ENCODE data around the gene BACH2. TPM values are rescaled to one million over a fixed set of nuclear protein-coding genes. Genes with fewer than 3 reads are reported as not detected.

Gene BACH2
- total and polyA plus RNA-seq, 2 of the 8 experiments (the other 6 are each of a cell fraction or from before 2014, with no cell fraction given): 1.9 to 5.9 TPM

DNA sequence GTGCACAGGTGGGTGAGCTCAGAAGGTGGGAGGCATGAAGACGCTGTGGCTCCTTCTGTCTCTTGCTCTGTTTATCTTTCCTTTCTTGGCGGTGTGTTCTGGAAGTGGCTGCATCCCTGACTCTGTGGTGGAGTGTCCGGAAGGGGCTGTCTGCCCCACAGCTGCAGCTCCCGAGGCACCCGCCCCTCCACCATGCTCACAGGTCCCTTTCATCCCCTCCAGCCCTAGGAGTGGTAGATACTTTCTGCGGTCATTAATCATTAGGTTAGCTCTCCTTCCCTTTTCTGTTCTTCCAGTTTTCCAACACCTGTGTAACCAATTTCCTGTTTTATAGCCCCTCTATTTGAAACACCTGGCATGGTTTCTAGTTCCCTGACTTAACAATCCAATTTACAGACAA lies 336.8 kb downstream of the BACH2 start:
- H4K20me1 ChIP-seq (replicated peaks in 1 of 2; ENCODE audit: control insufficient read depth in 1 of 2, insufficient read depth in 2 of 2, low read length in 2 of 2): no peaks in the 10 kb centered on the region
- H3K18ac ChIP-seq (ENCODE audit: extremely low read depth, low read length): no peak overlapping the region
- H3K27me3 ChIP-seq (replicated peaks in 1 of 4; ENCODE audit: control insufficient read depth in 3 of 4, extremely low read depth in 1 of 4, insufficient read depth in 3 of 4, low read length in 3 of 4): no peaks in the 10 kb centered on the region
- TF ChIP-seq KDM5A (IDR thresholded peaks at IDR 0.05; ENCODE audit: low read length): no peak
- TF ChIP-seq SP2 (IDR thresholded peaks at IDR 0.05; ENCODE audit: low read length): no peak
- TF ChIP-seq ZNF274 (IDR thresholded peaks at IDR 0.05; ENCODE audit: borderline replicate concordance, extremely low read depth, low read length): no peak
- TF ChIP-seq CHD1 (IDR thresholded peaks at IDR 0.05; ENCODE audit: low read depth, low read length): no peak
- TF ChIP-seq NANOG (IDR thresholded peaks at IDR 0.05; ENCODE audit: insufficient read depth, low read depth, low read length, poor library complexity, severe bottlenecking): no peak
- TF ChIP-seq SIN3A (conservative IDR thresholded peaks at IDR 0.05 in 1 of 2, IDR thresholded peaks at IDR 0.05 in 1 of 2; ENCODE audit: low read depth in 1 of 2, low read length in 2 of 2): no peak
- TF ChIP-seq, protein P1, sequence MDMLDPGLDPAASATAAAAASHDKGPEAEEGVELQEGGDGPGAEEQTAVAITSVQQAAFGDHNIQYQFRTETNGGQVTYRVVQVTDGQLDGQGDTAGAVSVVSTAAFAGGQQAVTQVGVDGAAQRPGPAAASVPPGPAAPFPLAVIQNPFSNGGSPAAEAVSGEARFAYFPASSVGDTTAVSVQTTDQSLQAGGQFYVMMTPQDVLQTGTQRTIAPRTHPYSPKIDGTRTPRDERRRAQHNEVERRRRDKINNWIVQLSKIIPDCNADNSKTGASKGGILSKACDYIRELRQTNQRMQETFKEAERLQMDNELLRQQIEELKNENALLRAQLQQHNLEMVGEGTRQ (IDR thresholded peaks at IDR 0.05; ENCODE audit: low read length): no peak
- TF ChIP-seq CREB1 (IDR thresholded peaks at IDR 0.05): no peak
- no peak for TF ChIP-seq TCF12 (IDR thresholded peaks at IDR 0.05; ENCODE audit: low read depth, low read length)
- TF ChIP-seq KDM1A (IDR thresholded peaks at IDR 0.05; ENCODE audit: borderline replicate concordance, low read length): no peak
- TF ChIP-seq SP1 (IDR thresholded peaks at IDR 0.05; ENCODE audit: low read depth, low read length): no peak
- no peak for TF ChIP-seq BRCA1 (IDR thresholded peaks at IDR 0.05; ENCODE audit: low read depth, low read length)
- TF ChIP-seq JUN (IDR thresholded peaks at IDR 0.05; ENCODE audit: low read depth, low read length): no peak

More for the DNA sequence above, 336.8 kb downstream of the BACH2 start:
- H2BK120ac ChIP-seq (replicated peaks; ENCODE audit: low read depth, low read length): no peak overlapping the region
- no peaks in the 10 kb centered on the region for H3K4me1 ChIP-seq (replicated peaks in 1 of 4; ENCODE audit: control insufficient read depth in 3 of 4, insufficient read depth in 4 of 4, low read length in 3 of 4)
- H3K79me2 ChIP-seq (ENCODE audit: control insufficient read depth in 1 of 2, insufficient read depth in 2 of 2, low read length in 2 of 2): no peaks in the 10 kb centered on the region
- no peaks in the 10 kb centered on the region for H3K23me2 ChIP-seq (ENCODE audit: low read depth, low read length)
- H3K23ac ChIP-seq (ENCODE audit: insufficient read length): no peak overlapping the region
- H3K4me3 ChIP-seq (ENCODE audit: extremely low read depth in 1 of 4, insufficient read depth in 2 of 4, low read depth in 3 of 4, low read length in 4 of 4): no peak overlapping the region
- no peak overlapping the region for H3K56ac ChIP-seq (replicated peaks; ENCODE audit: insufficient read length, low read depth, low read length)
- no peak overlapping the region for H4K91ac ChIP-seq (replicated peaks; ENCODE audit: insufficient read length, low read length)
- H2AFZ ChIP-seq (ENCODE audit: low read length): no peak overlapping the region
- no peak overlapping the region for H3K4ac ChIP-seq (replicated peaks; ENCODE audit: insufficient read length, low read depth, low read length)
- no peaks in the 10 kb centered on the region for H3K9me3 ChIP-seq (ENCODE audit: insufficient read depth in 2 of 2, low read depth in 1 of 2, low read length in 1 of 2)
- H2AK5ac ChIP-seq (ENCODE audit: low read depth, low read length): no peak overlapping the region
- no peak overlapping the region for H3K27ac ChIP-seq (ENCODE audit: low read depth, low read length)
- no peak overlapping the region for H2BK20ac ChIP-seq (ENCODE audit: low read length)
- POLR2A ChIA-PET (ENCODE audit: partially characterized antibody): no interaction called here
- H3K9ac ChIP-seq (replicated peaks in 1 of 4; ENCODE audit: extremely low read depth in 1 of 4, low read depth in 3 of 4, low read length in 3 of 4): no peak overlapping the region
- no peak overlapping the region for H2BK5ac ChIP-seq (ENCODE audit: low read depth, low read length)
- no peak overlapping the region for H3K14ac ChIP-seq (ENCODE audit: insufficient read length)
- DNase-seq (ENCODE audit: low read depth in 1 of 2, low spot score in 2 of 2) (no peak), FAIRE-seq (no peak)
- H3K79me1 ChIP-seq (ENCODE audit: low read depth, low read length): no peaks in the 10 kb centered on the region
- H3K4me2 ChIP-seq (ENCODE audit: insufficient read depth in 1 of 2, low read depth in 2 of 2, low read length in 2 of 2): no peak overlapping the region
- CTCF ChIA-PET (ENCODE audit: partially characterized antibody): interaction anchor here (0.8 to 1.6 kb wide), 6 partner anchors 9 to 25 kb away, joined by 3 to 6 read pairs (median 4); no protein-coding TSS in a partner anchor
- no peak overlapping the region for H4K5ac ChIP-seq (ENCODE audit: insufficient read length, low read depth, low read length)
- no peak overlapping the region for H4K8ac ChIP-seq (ENCODE audit: extremely low read depth, insufficient read depth, low read length)
- no peak overlapping the region for H2BK12ac ChIP-seq (ENCODE audit: low read depth, low read length)
- H2BK15ac ChIP-seq (ENCODE audit: low read length): no peak overlapping the region
- 95% methylated on average over 6 of the region's 6 CpGs; no CpG with 5 or more reads in 1 of the 2 experiments for WGBS, 2 experiments (ENCODE audit: extremely low coverage in 1 of 2, insufficient coverage in 1 of 2, insufficient read length in 1 of 2, insufficient replicate concordance in 2 of 2, low coverage in 1 of 2, low lambda C conversion rate in 2 of 2, missing lambda C conversion rate in 1 of 2)
- no peaks in the 10 kb centered on the region for H3K36me3 ChIP-seq (ENCODE audit: control insufficient read depth in 2 of 4, insufficient read depth in 4 of 4, low read length in 3 of 4)
